MM.1S (cell line): ENCODE data around the gene CEP83.

Experiments used
- DNase-seq: peaks from one replicate; pipeline ENCODE4 v3.0.0-alpha.2; 2015
- H2AFZ ChIP-seq: fragments of 300-600 bp; sonication (generic); 2 replicates; pipeline ENCODE4 v1.6.0; 2016; ENCODE audit warnings: antibody characterized with exemption, low read length
- H3F3A ChIP-seq: fragments of 300-600 bp; sonication (generic); 2 replicates; pipeline ENCODE4 v1.6.1; 2016; ENCODE audit warnings: mild to moderate bottlenecking, antibody characterized with exemption, low read length, moderate library complexity, mixed read lengths; ENCODE audit not compliant: insufficient read depth
- H3K27ac ChIP-seq: fragments of 300-600 bp; sonication (generic); 2 replicates; pipeline ENCODE4 v1.5.1; 2016; ENCODE audit warnings: mild to moderate bottlenecking, low read length
- H3K27me3 ChIP-seq: fragments of 300-600 bp; sonication (generic); replicated peaks from 2 replicates; pipeline ENCODE4 v1.6.0; 2016; ENCODE audit warnings: low read length; ENCODE audit not compliant: insufficient read depth
- H3K36me3 ChIP-seq: fragments of 300-600 bp; sonication (generic); replicated peaks from 2 replicates; pipeline ENCODE4 v1.6.1; 2016; ENCODE audit warnings: mild to moderate bottlenecking, low read length, mixed read lengths; ENCODE audit not compliant: insufficient read depth
- H3K4me1 ChIP-seq: fragments of 300-600 bp; sonication (generic); 2 replicates; pipeline ENCODE4 v1.6.1; 2016; ENCODE audit warnings: low read length, mixed read lengths
- H3K4me2 ChIP-seq: fragments of 300-600 bp; sonication (generic); 2 replicates; pipeline ENCODE4 v1.6.0; 2016; ENCODE audit warnings: low read depth, low read length
- H3K4me3 ChIP-seq: fragments of 300-600 bp; sonication (generic); 2 replicates; pipeline ENCODE4 v1.5.1; 2016; ENCODE audit warnings: low read length, mixed read lengths
- H3K79me2 ChIP-seq: fragments of 300-600 bp; sonication (generic); 2 replicates; pipeline ENCODE4 v1.6.1; 2016; ENCODE audit warnings: mixed run types, low read length, mixed read lengths
- H3K9ac ChIP-seq: fragments of 300-600 bp; sonication (generic); 2 replicates; pipeline ENCODE4 v1.6.1; 2016; ENCODE audit warnings: low read length, mixed read lengths
- H3K9me2 ChIP-seq: fragments of 300-600 bp; sonication (generic); replicated peaks from 2 replicates; pipeline ENCODE4 v1.6.1; 2016; ENCODE audit warnings: mild to moderate bottlenecking, low read length, mixed read lengths; ENCODE audit not compliant: insufficient read depth
- H3K9me3 ChIP-seq: fragments of 300-600 bp; sonication (generic); replicated peaks from 2 replicates; pipeline ENCODE4 v1.6.1; 2016; ENCODE audit warnings: mild to moderate bottlenecking, low read length, mixed read lengths; ENCODE audit not compliant: insufficient read depth
- H4K20me1 ChIP-seq: fragments of 300-600 bp; sonication (generic); 2 replicates; pipeline ENCODE4 v1.6.1; 2016; ENCODE audit warnings: mild to moderate bottlenecking, low read length, moderate library complexity, mixed read lengths; ENCODE audit not compliant: insufficient read depth
- CTCF ChIP-seq: fragments of 300-600 bp; sonication (generic); IDR thresholded peaks from 2 replicates; pipeline ENCODE4 v1.5.1; 2016; ENCODE audit warnings: antibody characterized with exemption, low read length, mixed read lengths
- EZH2 ChIP-seq: fragments of 300-600 bp; sonication (generic); optimal IDR thresholded peaks from 2 replicates; pipeline ENCODE3; 2017; ENCODE audit warnings: low read depth, mild to moderate bottlenecking, antibody characterized with exemption, low read length, mixed read lengths
- EZH2phosphoT487 ChIP-seq: fragments of 300-600 bp; sonication (generic); IDR thresholded peaks from 2 replicates; pipeline ENCODE4 v1.6.1; 2018; ENCODE audit warnings: antibody characterized with exemption, low read length

CEP83 gene

GRCh38 chr12:94284859-94285258 lies 174.8 kb downstream of the CEP83 start:
- H3K4me2 ChIP-seq: no peak overlapping the region
- no peaks in the 10 kb centered on the region for H3K4me1 ChIP-seq
- TF ChIP-seq CTCF (no peak), EZH2phosphoT487 (no peak), EZH2 (no peak)
- no peak for DNase-seq
- no peaks in the 10 kb centered on the region for H3K9me3 ChIP-seq
- no peak overlapping the region for H3K9ac ChIP-seq
- H3K36me3 ChIP-seq: peaks cover 22% of the 10 kb centered on the region
- H3K27me3 ChIP-seq: no peaks in the 10 kb centered on the region
- H3K9me2 ChIP-seq: no peaks in the 10 kb centered on the region
- no peak overlapping the region for H3K4me3 ChIP-seq
- H3K79me2 ChIP-seq: peaks cover 6% of the 10 kb centered on the region; the same call in 1 of the 2 replicates
- H3F3A ChIP-seq: no peaks in the 10 kb centered on the region
- no peaks in the 10 kb centered on the region for H4K20me1 ChIP-seq
- H3K27ac ChIP-seq: no peak overlapping the region
- no peak overlapping the region for H2AFZ ChIP-seq

DNA sequence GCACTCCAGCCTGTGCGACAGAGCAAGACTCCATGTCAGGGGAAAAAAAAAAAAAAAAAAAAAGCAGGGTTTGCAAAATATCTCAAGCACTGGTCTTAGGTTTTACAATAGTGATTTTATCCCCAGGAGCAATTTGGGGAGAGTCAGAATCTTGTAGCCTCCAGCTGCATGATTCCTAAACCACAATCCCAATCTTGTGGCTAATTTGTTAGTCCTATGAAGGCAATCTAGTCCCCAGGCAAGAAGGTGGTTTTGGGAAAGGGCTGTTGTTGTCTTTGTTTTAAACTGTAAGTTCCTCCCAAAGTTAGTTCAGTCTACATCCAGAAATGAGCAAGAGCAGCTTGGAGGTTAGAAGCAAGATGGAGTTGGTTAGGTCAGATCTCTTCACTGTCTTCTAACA lies 175.6 kb downstream of the CEP83 start:
- Histone ChIP-seq H3K4me2 (no peak overlapping the region), H3K79me2 (peaks cover 6% of the 10 kb centered on the region; the same call in 1 of the 2 replicates), H3K4me3 (no peak overlapping the region), H3K9me3 (no peaks in the 10 kb centered on the region), H3K27ac (no peak overlapping the region), H3K4me1 (no peaks in the 10 kb centered on the region), H3K9ac (no peak overlapping the region), H3K9me2 (no peaks in the 10 kb centered on the region), H3K36me3 (peaks cover 22% of the 10 kb centered on the region), H4K20me1 (no peaks in the 10 kb centered on the region), H3K27me3 (no peaks in the 10 kb centered on the region), H3F3A (no peaks in the 10 kb centered on the region), H2AFZ (no peak overlapping the region)
- no peak for DNase-seq
- TF ChIP-seq EZH2phosphoT487: no peak
- TF ChIP-seq EZH2: no peak
- TF ChIP-seq CTCF: no peak

GRCh38 chr12:94282675-94283074 lies 177.0 kb downstream of the CEP83 start:
- Histone ChIP-seq H2AFZ (no peak overlapping the region), H3K36me3 (peaks cover 17% of the 10 kb centered on the region; the same call in 1 of the 2 replicates), H3K9me2 (no peaks in the 10 kb centered on the region), H3K27ac (no peak overlapping the region), H3K4me2 (no peak overlapping the region), H3K27me3 (no peaks in the 10 kb centered on the region), H4K20me1 (no peaks in the 10 kb centered on the region), H3K9ac (no peak overlapping the region), H3K4me3 (no peak overlapping the region), H3K4me1 (no peaks in the 10 kb centered on the region), H3K79me2 (peaks cover 13% of the 10 kb centered on the region; the same call in 1 of the 2 replicates), H3F3A (no peaks in the 10 kb centered on the region), H3K9me3 (no peaks in the 10 kb centered on the region)
- DNase-seq: no peak
- no peak for TF ChIP-seq EZH2
- no peak for TF ChIP-seq CTCF
- no peak for TF ChIP-seq EZH2phosphoT487

- Histone ChIP-seq H3K9me3 (no peaks in the 10 kb centered on the region), H3K79me2 (peaks cover 13% of the 10 kb centered on the region), H3K27me3 (no peaks in the 10 kb centered on the region), H3K9ac (no peak overlapping the region), H4K20me1 (no peaks in the 10 kb centered on the region), H3K9me2 (no peaks in the 10 kb centered on the region), H3K36me3 (0 out of 2 replicates have a peak, but pooled peaks cover 6% of the 10 kb centered on the region), H3K27ac (no peak overlapping the region), H3K4me3 (no peak overlapping the region), H2AFZ (no peak overlapping the region), H3K4me1 (no peaks in the 10 kb centered on the region), H3F3A (no peaks in the 10 kb centered on the region), H3K4me2 (no peak overlapping the region)
- no peak for DNase-seq
- TF ChIP-seq EZH2 (no peak), EZH2phosphoT487 (no peak), CTCF (no peak)
Measured at GRCh38 chr12:94280063-94280462, 179.6 kb downstream of the CEP83 start.
